ENCODE measurements around the gene KRT9. TPM values are rescaled to one million over a fixed set of nuclear protein-coding genes. Genes with fewer than 3 reads are reported as not detected.

Gene KRT9
- total and polyA plus RNA-seq, 4 donors = not detected

DNA sequence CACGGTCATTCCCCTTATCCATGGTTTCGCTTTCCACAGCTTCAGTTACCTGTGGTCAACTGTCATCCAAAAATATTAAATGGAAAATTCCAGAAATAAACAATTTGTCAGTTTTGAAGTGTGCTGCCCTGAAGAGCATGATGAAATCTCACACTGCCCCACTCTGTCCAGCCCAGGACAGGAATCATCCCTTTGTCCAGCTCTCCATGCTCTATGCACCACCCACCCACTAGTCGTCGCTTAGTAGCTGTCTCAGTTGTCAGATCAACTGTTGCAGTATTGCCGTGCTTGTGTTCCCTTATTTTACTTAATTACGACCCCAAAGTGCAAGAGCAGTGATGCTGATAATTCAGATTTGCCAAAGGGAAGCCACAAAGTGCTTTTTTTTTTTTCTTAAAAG, 10.3 kb downstream of the KRT9 start:
- ATAC-seq (ENCODE audit: insufficient read depth, low FRiP score) (no peak), DNase-seq (no peak)
- no peaks in the 10 kb centered on the region for H3K4me1 ChIP-seq (ENCODE audit: control insufficient read depth in 5 of 5, insufficient read depth in 5 of 5, low read length in 5 of 5)
- TF ChIP-seq, protein P1, sequence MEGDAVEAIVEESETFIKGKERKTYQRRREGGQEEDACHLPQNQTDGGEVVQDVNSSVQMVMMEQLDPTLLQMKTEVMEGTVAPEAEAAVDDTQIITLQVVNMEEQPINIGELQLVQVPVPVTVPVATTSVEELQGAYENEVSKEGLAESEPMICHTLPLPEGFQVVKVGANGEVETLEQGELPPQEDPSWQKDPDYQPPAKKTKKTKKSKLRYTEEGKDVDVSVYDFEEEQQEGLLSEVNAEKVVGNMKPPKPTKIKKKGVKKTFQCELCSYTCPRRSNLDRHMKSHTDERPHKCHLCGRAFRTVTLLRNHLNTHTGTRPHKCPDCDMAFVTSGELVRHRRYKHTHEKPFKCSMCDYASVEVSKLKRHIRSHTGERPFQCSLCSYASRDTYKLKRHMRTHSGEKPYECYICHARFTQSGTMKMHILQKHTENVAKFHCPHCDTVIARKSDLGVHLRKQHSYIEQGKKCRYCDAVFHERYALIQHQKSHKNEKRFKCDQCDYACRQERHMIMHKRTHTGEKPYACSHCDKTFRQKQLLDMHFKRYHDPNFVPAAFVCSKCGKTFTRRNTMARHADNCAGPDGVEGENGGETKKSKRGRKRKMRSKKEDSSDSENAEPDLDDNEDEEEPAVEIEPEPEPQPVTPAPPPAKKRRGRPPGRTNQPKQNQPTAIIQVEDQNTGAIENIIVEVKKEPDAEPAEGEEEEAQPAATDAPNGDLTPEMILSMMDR (IDR thresholded peaks at IDR 0.05; ENCODE audit: control extremely low read depth, extremely low read depth) = no peak
- H3K4me3 ChIP-seq = no peak overlapping the region
- H3K9me3 ChIP-seq (ENCODE audit: control insufficient read depth in 4 of 4, insufficient read depth in 3 of 4, low read length in 3 of 4) = peaks cover 0 to 2% (median 0%) of the 10 kb centered on the region in 4 donors
- peaks cover 0 to 8% (median 2%) of the 10 kb centered on the region in 3 donors for H3K27me3 ChIP-seq (ENCODE audit: control insufficient read depth in 3 of 3, insufficient read depth in 3 of 3, low read length in 2 of 3)
- H3K36me3 ChIP-seq (ENCODE audit: control insufficient read depth in 4 of 4, insufficient read depth in 4 of 4, low read length in 4 of 4) = no peaks in the 10 kb centered on the region
- no peak overlapping the region for H3K9ac ChIP-seq (ENCODE audit: insufficient read depth in 1 of 2, low read length in 2 of 2)
- no peak overlapping the region for H3K27ac ChIP-seq (ENCODE audit: low read depth in 1 of 2, low read length in 1 of 2)
- 76 to 80% methylated on average over 6 of the region's 6 CpGs for WGBS, 2 donors

DNA sequence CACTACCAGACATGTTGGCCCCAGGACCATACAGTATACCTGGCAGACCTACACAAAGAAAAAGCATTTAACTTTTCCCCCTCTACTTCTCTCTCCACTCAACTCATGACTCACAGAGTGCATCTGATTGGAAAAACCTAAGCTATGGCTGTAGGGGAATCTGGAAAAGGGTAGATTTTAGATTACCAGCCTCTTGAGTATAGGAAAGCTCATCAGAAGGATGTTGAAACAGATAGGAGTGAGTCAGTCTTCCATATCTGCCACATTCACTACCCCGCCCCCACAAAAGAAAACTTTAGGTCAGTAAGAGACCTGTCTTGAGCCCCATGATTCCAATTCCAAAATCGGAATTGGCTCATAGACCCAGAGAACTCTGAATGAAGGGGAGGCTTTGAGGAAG, 12.3 kb downstream of the KRT9 start:
- TF ChIP-seq, protein P1 (IDR thresholded peaks at IDR 0.05; ENCODE audit: control extremely low read depth, extremely low read depth) = no peak
- no peak overlapping the region for H3K27ac ChIP-seq (ENCODE audit: low read depth in 1 of 2, low read length in 1 of 2)
- ATAC-seq (ENCODE audit: insufficient read depth, low FRiP score) (no peak), DNase-seq (no peak)
- H3K9ac ChIP-seq (ENCODE audit: insufficient read depth in 1 of 2, low read length in 2 of 2) = no peak overlapping the region
- no peak overlapping the region for H3K4me3 ChIP-seq
- peaks cover 0 to 8% (median 2%) of the 10 kb centered on the region in 3 donors for H3K27me3 ChIP-seq (ENCODE audit: control insufficient read depth in 3 of 3, insufficient read depth in 3 of 3, low read length in 2 of 3)
- no peaks in the 10 kb centered on the region for H3K36me3 ChIP-seq (ENCODE audit: control insufficient read depth in 4 of 4, insufficient read depth in 4 of 4, low read length in 4 of 4)
- 88 to 89% methylated on average over 2 of the region's 2 CpGs for WGBS, 2 donors
- no peaks in the 10 kb centered on the region for H3K4me1 ChIP-seq (ENCODE audit: control insufficient read depth in 5 of 5, insufficient read depth in 5 of 5, low read length in 5 of 5)
- no peaks in the 10 kb centered on the region for H3K9me3 ChIP-seq (ENCODE audit: control insufficient read depth in 4 of 4, insufficient read depth in 3 of 4, low read length in 3 of 4)

DNA sequence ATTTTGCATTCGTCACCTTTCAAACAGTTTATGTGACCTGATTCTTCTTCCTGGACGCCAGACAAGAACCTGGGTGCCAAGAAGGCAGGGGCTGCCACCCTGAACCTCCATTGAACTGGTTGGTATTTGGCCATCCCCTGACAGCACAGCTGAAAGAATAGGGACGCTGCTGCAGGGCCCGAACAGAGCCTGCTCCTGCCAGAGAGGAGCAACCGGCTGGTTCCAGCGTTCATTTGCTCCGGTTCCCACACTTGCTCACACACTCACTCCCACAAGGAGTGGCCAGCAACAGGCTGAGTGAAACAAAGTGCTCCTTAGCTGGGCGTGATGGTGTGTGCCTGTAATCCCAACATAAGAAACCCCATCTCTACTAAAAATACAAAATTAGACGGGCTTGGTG, 14.9 kb downstream of the KRT9 start:
- no peak for ATAC-seq (ENCODE audit: insufficient read depth, low FRiP score)
- no peaks in the 10 kb centered on the region for H3K36me3 ChIP-seq (ENCODE audit: control insufficient read depth in 4 of 4, insufficient read depth in 4 of 4, low read length in 4 of 4)
- H3K9ac ChIP-seq (ENCODE audit: insufficient read depth in 1 of 2, low read length in 2 of 2) = no peak overlapping the region
- H3K4me3 ChIP-seq = no peak overlapping the region
- 77 to 81% methylated on average over 9 of the region's 9 CpGs for WGBS, 2 donors
- peaks cover 0 to 2% (median 0%) of the 10 kb centered on the region in 4 donors for H3K9me3 ChIP-seq (ENCODE audit: control insufficient read depth in 4 of 4, insufficient read depth in 3 of 4, low read length in 3 of 4)
- TF ChIP-seq, protein P1 (IDR thresholded peaks at IDR 0.05; ENCODE audit: control extremely low read depth, extremely low read depth) = no peak
- no peak for DNase-seq
- H3K27me3 ChIP-seq (ENCODE audit: control insufficient read depth in 3 of 3, insufficient read depth in 3 of 3, low read length in 2 of 3) = peaks cover 0 to 8% (median 2%) of the 10 kb centered on the region in 3 donors
- no peaks in the 10 kb centered on the region for H3K4me1 ChIP-seq (ENCODE audit: control insufficient read depth in 5 of 5, insufficient read depth in 5 of 5, low read length in 5 of 5)
- no peak overlapping the region for H3K27ac ChIP-seq (ENCODE audit: low read depth in 1 of 2, low read length in 1 of 2)

DNA sequence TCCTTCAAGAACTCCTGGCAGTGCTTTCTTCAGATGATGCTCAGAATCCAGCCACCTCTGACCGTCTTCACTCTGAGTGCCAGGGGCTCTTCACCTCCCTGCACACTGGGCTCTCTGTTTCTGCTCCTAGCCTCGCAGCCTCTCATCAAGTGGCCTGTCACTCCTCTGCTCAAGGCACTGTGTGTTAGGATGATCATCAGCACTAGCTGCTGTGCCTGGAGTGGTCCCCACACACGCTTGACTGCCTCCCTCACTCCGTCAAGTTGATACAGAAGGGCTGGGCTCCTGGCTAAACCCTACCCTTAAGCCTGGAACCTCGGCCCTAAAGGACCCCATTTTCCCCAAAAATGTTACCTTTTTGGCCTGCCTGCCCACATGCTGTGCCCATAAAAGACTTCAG, 15.6 kb downstream of the KRT9 start:
- DNase-seq = no peak
- H3K4me3 ChIP-seq = no peak overlapping the region
- WGBS, 2 donors = 57 to 75% methylated on average over 5 of the region's 5 CpGs
- H3K27me3 ChIP-seq (ENCODE audit: control insufficient read depth in 3 of 3, insufficient read depth in 3 of 3, low read length in 2 of 3) = peaks cover 0 to 8% (median 2%) of the 10 kb centered on the region in 3 donors
- H3K36me3 ChIP-seq (ENCODE audit: control insufficient read depth in 4 of 4, insufficient read depth in 4 of 4, low read length in 4 of 4) = no peaks in the 10 kb centered on the region
- TF ChIP-seq, protein P1 (IDR thresholded peaks at IDR 0.05; ENCODE audit: control extremely low read depth, extremely low read depth) = no peak
- no peak for ATAC-seq (ENCODE audit: insufficient read depth, low FRiP score)
- peaks cover 0 to 2% (median 0%) of the 10 kb centered on the region in 4 donors for H3K9me3 ChIP-seq (ENCODE audit: control insufficient read depth in 4 of 4, insufficient read depth in 3 of 4, low read length in 3 of 4)
- H3K4me1 ChIP-seq (ENCODE audit: control insufficient read depth in 5 of 5, insufficient read depth in 5 of 5, low read length in 5 of 5) = no peaks in the 10 kb centered on the region
- no peak overlapping the region for H3K9ac ChIP-seq (ENCODE audit: insufficient read depth in 1 of 2, low read length in 2 of 2)
- H3K27ac ChIP-seq (ENCODE audit: low read depth in 1 of 2, low read length in 1 of 2) = no peak overlapping the region
